Urothelium cell line (cell line): ENCODE measurements around the gene MUC6.
"Not testable (repeated sequence)": the region's sequence is repeated elsewhere in the genome, so short reads cannot be mapped to it uniquely, and the experiment has no call there.

Experiments
- DNase-seq: peaks from one replicate; pipeline ENCODE4 v3.0.0; 2011; ENCODE audit warnings: low spot score, mixed read lengths
- FAIRE-seq: peaks from 2 replicates; lab custom pipeline; 2011; peaks lifted over from hg19 to GRCh38; lab: Jason Lieb, UNC

Gene MUC6

GRCh38 chr11:991711-992307, 44.7 kb downstream of the MUC6 start:
- no peak for FAIRE-seq

GRCh38 chr11:991034-991433, 45.5 kb downstream of the MUC6 start:
- FAIRE-seq, result no peak
- no peak for DNase-seq

More at GRCh38 chr11:991711-992307, 44.7 kb downstream of the MUC6 start:
- DNase-seq, result no peak

GRCh38 chr11:990101-990500, 46.4 kb downstream of the MUC6 start:
- FAIRE-seq, result no peak
- no peak for DNase-seq

GRCh38 chr11:987671-988070, 48.8 kb downstream of the MUC6 start:
- no peak for FAIRE-seq

GRCh38 chr11:986952-987305, 49.6 kb downstream of the MUC6 start:
- no peak for DNase-seq

More at GRCh38 chr11:987671-988070, 48.8 kb downstream of the MUC6 start:
- DNase-seq, result no peak

GRCh38 chr11:986270-986951, 50.1 kb downstream of the MUC6 start:
- DNase-seq, result no peak
- FAIRE-seq, result no peak

More at GRCh38 chr11:986952-987305, 49.6 kb downstream of the MUC6 start:
- FAIRE-seq, result no peak

GRCh38 chr11:985848-986247, 50.7 kb downstream of the MUC6 start:
- DNase-seq (no peak), FAIRE-seq (no peak)

GRCh38 chr11:985406-985805, 51.1 kb downstream of the MUC6 start:
- DNase-seq (no peak), FAIRE-seq (no peak)

- FAIRE-seq (no peak), DNase-seq (no peak)
These were observed 52.0 kb downstream of the MUC6 start for GRCh38 chr11:984546-984945.

GRCh38 chr11:981764-982163, 54.8 kb downstream of the MUC6 start:
- FAIRE-seq, result no peak
- no peak for DNase-seq

- DNase-seq (no peak), FAIRE-seq (no peak)
These were observed 55.8 kb downstream of the MUC6 start for GRCh38 chr11:980438-981357.

- FAIRE-seq (no peak), DNase-seq (no peak)
These were observed 57.7 kb downstream of the MUC6 start for GRCh38 chr11:978781-979180.

GRCh38 chr11:977830-978720, 58.4 kb downstream of the MUC6 start:
- DNase-seq, result no peak
- FAIRE-seq, result no peak

- FAIRE-seq, result no peak
These were observed 59.9 kb downstream of the MUC6 start for GRCh38 chr11:976431-977160.

GRCh38 chr11:975827-976226, 60.7 kb downstream of the MUC6 start:
- DNase-seq (no peak), FAIRE-seq (no peak)

More at GRCh38 chr11:976431-977160, 59.9 kb downstream of the MUC6 start:
- no peak for DNase-seq

- not testable (repeated sequence) for FAIRE-seq
These were observed 61.1 kb downstream of the MUC6 start for GRCh38 chr11:975376-975775.

GRCh38 chr11:973237-973636, 63.3 kb downstream of the MUC6 start:
- DNase-seq (no peak), FAIRE-seq (no peak)

More at GRCh38 chr11:975376-975775, 61.1 kb downstream of the MUC6 start:
- DNase-seq, result not testable (repeated sequence)

- no peak for FAIRE-seq
- DNase-seq, result no peak
These were observed 63.9 kb downstream of the MUC6 start for GRCh38 chr11:972523-973211.

- FAIRE-seq, result no peak
- no peak for DNase-seq
These were observed 64.7 kb downstream of the MUC6 start for GRCh38 chr11:971731-972365.
